Measurements from ENCODE around the gene MTARC2.

- TF ChIP-seq CTCF (IDR thresholded peaks at IDR 0.05), result no peak
- no peak for TF ChIP-seq EP300 (IDR thresholded peaks at IDR 0.05)
Observed at GRCh38 chr1:220776254-220776653, 28.1 kb downstream of the MTARC2 start.
